Stimulated activated CD4-positive, alpha-beta T cell treated with anti-CD3 and anti-CD28 coated beads, TNF-alpha, amount 100 ng/mL, for 24 hours (primary cell): ENCODE results near the gene CDCP1.
A peak's percentile ranks its signal among the peaks of the same experiment; 100 is the strongest.

Source experiments
- DNase-seq, 3 experiments: peaks; one replicate each; pipeline ENCODE4 v3.0.0-alpha.2; 2020; ENCODE audit warnings: low read depth in 3 of 3

The CDCP1 gene

GRCh38 chr3:45145681-45146614, at the start of gene CDCP1:
Gene CDCP1 (minus strand): TSS chr3:45146378. CDS start chr3:45146287, 91 bp downstream.
- no peak for DNase-seq

GRCh38 chr3:45194791-45195190, 48.6 kb upstream of the CDCP1 start:
- no peak for DNase-seq

GRCh38 chr3:45191924-45192417, 45.8 kb upstream of the CDCP1 start:
- DNase-seq: no peak

GRCh38 chr3:45191424-45191823, 45.2 kb upstream of the CDCP1 start:
- DNase-seq: no peak

- no peak for DNase-seq
Observed at GRCh38 chr3:45188719-45189659, 42.8 kb upstream of the CDCP1 start.

GRCh38 chr3:45187694-45188141, 41.5 kb upstream of the CDCP1 start:
- DNase-seq: peak in 1 of 3 experiments; percentile 27

GRCh38 chr3:45186871-45187270, 40.7 kb upstream of the CDCP1 start:
- no peak for DNase-seq

GRCh38 chr3:45185461-45185860, 39.3 kb upstream of the CDCP1 start:
- DNase-seq: no peak

- no peak for DNase-seq
Observed at GRCh38 chr3:45185052-45185451, 38.9 kb upstream of the CDCP1 start.

- no peak for DNase-seq
Observed at GRCh38 chr3:45183872-45184262, 37.7 kb upstream of the CDCP1 start.

- no peak for DNase-seq
Observed at GRCh38 chr3:45182915-45183871, 37.0 kb upstream of the CDCP1 start.

GRCh38 chr3:45181496-45181895, 35.3 kb upstream of the CDCP1 start:
- no peak for DNase-seq

- no peak for DNase-seq
Observed at GRCh38 chr3:45180899-45181298, 34.7 kb upstream of the CDCP1 start.

- DNase-seq: no peak
Observed at GRCh38 chr3:45180051-45180450, 33.9 kb upstream of the CDCP1 start.

GRCh38 chr3:45179163-45179562, 33.0 kb upstream of the CDCP1 start:
- DNase-seq: no peak

GRCh38 chr3:45178183-45179023, 32.2 kb upstream of the CDCP1 start:
- DNase-seq: no peak

GRCh38 chr3:45176912-45177311, 30.7 kb upstream of the CDCP1 start:
- DNase-seq: no peak

GRCh38 chr3:45174234-45174633, 28.1 kb upstream of the CDCP1 start:
- DNase-seq: no peak

GRCh38 chr3:45173776-45174175, 27.6 kb upstream of the CDCP1 start:
- DNase-seq: no peak

GRCh38 chr3:45171283-45171682, 25.1 kb upstream of the CDCP1 start:
- DNase-seq: no peak
